ENCODE data around the gene FAM168A.
A peak's percentile ranks its signal among the peaks of the same experiment; 100 is the strongest.

Gene FAM168A

DNA sequence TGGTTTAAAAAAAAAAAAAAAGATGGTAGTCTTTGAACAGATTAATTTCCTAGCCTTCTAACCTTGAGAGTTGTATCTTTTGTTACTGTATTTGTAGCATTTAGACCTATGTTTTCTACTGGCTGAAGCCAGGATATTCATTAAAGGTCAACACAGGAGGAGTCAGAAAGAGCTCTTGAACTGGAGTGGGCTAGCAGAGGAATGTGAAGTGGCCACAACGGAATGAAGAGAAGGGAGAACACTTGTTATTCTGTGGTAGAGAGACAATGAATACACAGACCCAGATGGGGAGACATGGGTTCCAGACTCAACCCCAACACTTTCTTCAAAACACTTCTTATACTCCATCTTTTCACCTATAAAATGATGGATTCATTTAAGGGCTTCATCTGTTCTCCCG, 133.6 kb downstream of the FAM168A start:
- TF ChIP-seq CTCF (IDR thresholded peaks at IDR 0.05), result no peak
- no peaks in the 10 kb centered on the region for H3K27me3 ChIP-seq
- no peak overlapping the region for H3K4me3 ChIP-seq (ENCODE audit: low read depth in 1 of 2, low read length in 1 of 2)

GRCh38 chr11:73463359-73463758, 134.6 kb downstream of the FAM168A start:
- Histone ChIP-seq H3K36me3 (no peaks in the 10 kb centered on the region), H3K9me3 (no peaks in the 10 kb centered on the region), H3K4me3 (ENCODE audit: low read depth in 1 of 2, low read length in 1 of 2) (no peak overlapping the region), H3K27me3 (no peaks in the 10 kb centered on the region), H3K27ac (peak overlapping the region; percentile 85), H3K4me1 (ENCODE audit: control insufficient read depth in 1 of 2, insufficient read depth in 1 of 2, low read depth in 1 of 2, low read length in 1 of 2) (peaks cover 17 to 22% of the 10 kb centered on the region in 2 experiments)
- TF ChIP-seq CTCF (IDR thresholded peaks at IDR 0.05), result no peak

More for the DNA sequence above, 133.6 kb downstream of the FAM168A start:
- H3K9me3 ChIP-seq, result no peaks in the 10 kb centered on the region
- peaks cover 17 to 22% of the 10 kb centered on the region in 2 experiments for H3K4me1 ChIP-seq (ENCODE audit: control insufficient read depth in 1 of 2, insufficient read depth in 1 of 2, low read depth in 1 of 2, low read length in 1 of 2)
- no peaks in the 10 kb centered on the region for H3K36me3 ChIP-seq
- no peak overlapping the region for H3K27ac ChIP-seq

- Histone ChIP-seq H3K4me3 (ENCODE audit: low read depth in 1 of 2, low read length in 1 of 2) (peak overlapping the region in 1 of 2 experiments; percentile 26), H3K27ac (peak overlapping the region; percentile 85), H3K27me3 (no peaks in the 10 kb centered on the region), H3K9me3 (no peaks in the 10 kb centered on the region), H3K36me3 (no peaks in the 10 kb centered on the region), H3K4me1 (ENCODE audit: control insufficient read depth in 1 of 2, insufficient read depth in 1 of 2, low read depth in 1 of 2, low read length in 1 of 2) (peaks cover 17 to 22% of the 10 kb centered on the region in 2 experiments)
- TF ChIP-seq CTCF (IDR thresholded peaks at IDR 0.05), result no peak
Observed at GRCh38 chr11:73461964-73462363, 135.9 kb downstream of the FAM168A start.

DNA sequence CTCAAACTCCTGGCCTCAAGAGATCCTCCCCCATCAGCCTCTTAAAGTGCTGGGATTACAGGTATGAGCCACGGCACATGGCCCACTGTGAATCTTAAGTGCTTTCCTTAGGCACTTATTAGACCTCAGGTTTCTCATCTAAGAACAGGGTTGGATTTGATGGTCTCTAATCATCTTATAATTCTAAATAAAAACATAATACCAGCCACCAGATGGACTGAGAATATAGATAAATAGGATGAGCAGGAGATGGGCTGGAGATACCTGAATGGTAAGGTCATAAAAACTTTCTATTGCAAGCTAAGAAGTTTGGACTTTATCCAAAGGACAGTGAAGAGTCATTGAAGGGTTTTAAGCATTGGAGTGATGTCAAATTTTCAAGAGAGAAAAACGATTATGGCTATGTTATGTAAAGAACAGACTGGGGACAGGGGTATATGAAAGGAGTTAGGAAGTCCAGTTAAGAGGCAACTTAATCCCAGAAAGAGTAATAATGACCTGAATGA, 136.5 kb downstream of the FAM168A start:
- Histone ChIP-seq H3K36me3 (no peaks in the 10 kb centered on the region), H3K4me1 (ENCODE audit: control insufficient read depth in 1 of 2, insufficient read depth in 1 of 2, low read depth in 1 of 2, low read length in 1 of 2) (peaks cover 13 to 22% of the 10 kb centered on the region in 2 experiments), H3K4me3 (ENCODE audit: low read depth in 1 of 2, low read length in 1 of 2) (peak overlapping the region in 1 of 2 experiments; percentile 26), H3K27me3 (no peaks in the 10 kb centered on the region), H3K27ac (peak overlapping the region; percentile 85), H3K9me3 (no peaks in the 10 kb centered on the region)
- TF ChIP-seq CTCF (IDR thresholded peaks at IDR 0.05), result no peak

GRCh38 chr11:73458201-73458600, 139.7 kb downstream of the FAM168A start:
- no peak for TF ChIP-seq CTCF (IDR thresholded peaks at IDR 0.05)
- no peak overlapping the region for H3K4me3 ChIP-seq (ENCODE audit: low read depth in 1 of 2, low read length in 1 of 2)
- H3K27me3 ChIP-seq, result no peaks in the 10 kb centered on the region
- no peak overlapping the region for H3K27ac ChIP-seq
- no peaks in the 10 kb centered on the region for H3K36me3 ChIP-seq
- H3K9me3 ChIP-seq, result no peaks in the 10 kb centered on the region
- peaks cover 12 to 23% of the 10 kb centered on the region in 2 experiments for H3K4me1 ChIP-seq (ENCODE audit: control insufficient read depth in 1 of 2, insufficient read depth in 1 of 2, low read depth in 1 of 2, low read length in 1 of 2)
